HG03039 (cell line): ENCODE results near the gene RCAN2.
"Not testable (repeated sequence)": the region's sequence is repeated elsewhere in the genome, so short reads cannot be mapped to it uniquely, and the experiment has no call there.

ENCODE experiments used
- ATAC-seq: cut with Tn5 transposase; IDR thresholded peaks from one replicate; pipeline ENCODE4 v1.9.1; 2021; ENCODE audit warnings: mild to moderate bottlenecking, moderate library complexity; ENCODE audit not compliant: unreplicated experiment

The RCAN2 gene

DNA sequence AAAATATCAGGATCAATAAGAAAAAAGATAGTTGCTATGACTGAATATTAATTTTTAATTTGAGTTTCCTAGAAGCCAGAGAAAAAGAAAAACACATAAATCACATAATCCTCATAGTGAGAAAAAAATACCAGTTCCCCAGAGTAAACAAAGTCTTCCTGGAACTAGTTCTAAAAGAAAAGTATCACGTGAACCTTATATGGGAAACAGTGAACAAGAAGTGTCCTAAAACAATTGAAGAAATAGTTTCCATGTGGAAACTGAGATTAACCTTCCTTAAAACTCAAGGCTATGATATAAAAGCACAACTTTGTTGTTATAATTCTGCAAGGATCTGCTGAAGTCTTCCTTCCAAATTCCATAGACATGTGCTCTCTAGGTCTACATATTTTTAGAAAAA, 50.6 kb downstream of the RCAN2 start:
- ATAC-seq, result no peak

DNA sequence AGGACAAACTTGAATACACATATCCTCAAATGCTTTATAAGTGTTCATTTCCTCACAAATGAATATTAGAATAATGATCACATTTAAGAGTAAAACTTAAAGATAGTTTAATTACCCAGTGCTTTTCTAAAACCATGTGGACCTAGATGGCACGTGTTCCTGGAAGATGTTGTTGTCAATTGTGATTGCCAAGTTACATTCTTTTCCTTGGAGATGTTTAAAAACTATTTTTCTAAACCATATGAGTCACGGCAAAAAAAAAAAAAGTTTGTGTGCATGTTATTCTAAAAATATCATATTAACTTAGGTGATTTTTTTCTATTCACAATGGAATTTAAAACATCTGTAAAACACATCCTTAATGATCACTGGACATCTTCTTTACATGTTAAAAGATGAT, 51.1 kb downstream of the RCAN2 start:
- ATAC-seq, result no peak

DNA sequence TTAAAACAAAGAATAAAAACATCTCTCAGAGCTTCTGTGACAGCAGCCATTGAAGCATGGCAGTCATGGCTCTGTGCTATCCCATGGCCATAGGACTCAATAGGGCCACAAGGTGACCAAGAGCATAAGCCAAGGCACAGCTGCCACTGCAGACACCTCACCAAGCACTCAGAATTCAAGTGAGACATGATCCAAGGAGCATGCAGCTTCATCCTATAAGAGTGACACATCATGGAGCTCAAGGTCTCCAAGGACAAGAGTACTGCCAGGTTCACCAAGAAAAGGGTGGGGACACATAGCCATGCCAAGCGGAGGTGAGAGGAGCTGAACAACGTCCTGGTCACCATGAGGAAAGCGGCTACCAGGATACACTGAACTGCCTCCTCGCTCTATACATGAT, 53.0 kb downstream of the RCAN2 start:
- no peak for ATAC-seq

DNA sequence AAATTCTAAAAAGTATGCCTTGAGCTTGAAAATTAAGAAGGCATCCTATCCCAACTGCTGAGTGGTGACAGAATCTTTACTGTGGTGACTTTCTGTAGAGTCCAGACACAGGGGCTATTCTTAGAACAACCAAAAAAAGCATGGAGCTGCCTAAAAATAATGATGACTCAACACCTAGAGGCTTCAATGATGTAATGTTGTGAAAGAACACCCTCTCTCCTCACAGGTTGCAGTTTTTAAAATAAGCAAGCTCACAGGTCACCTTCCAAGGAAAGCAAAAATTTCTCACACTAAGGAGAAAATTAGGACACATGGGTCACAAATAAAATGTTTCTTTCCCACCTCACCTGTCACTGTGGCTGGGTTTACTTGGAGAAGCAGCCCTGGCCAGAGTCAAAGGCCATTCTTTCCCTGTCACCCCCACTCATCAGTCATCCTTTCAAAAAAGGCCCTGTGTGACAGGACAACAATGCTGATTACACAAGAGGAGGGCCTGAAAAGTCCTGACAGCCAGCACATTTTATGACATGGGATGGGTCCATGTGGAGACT, 53.5 kb downstream of the RCAN2 start:
- ATAC-seq, result no peak

DNA sequence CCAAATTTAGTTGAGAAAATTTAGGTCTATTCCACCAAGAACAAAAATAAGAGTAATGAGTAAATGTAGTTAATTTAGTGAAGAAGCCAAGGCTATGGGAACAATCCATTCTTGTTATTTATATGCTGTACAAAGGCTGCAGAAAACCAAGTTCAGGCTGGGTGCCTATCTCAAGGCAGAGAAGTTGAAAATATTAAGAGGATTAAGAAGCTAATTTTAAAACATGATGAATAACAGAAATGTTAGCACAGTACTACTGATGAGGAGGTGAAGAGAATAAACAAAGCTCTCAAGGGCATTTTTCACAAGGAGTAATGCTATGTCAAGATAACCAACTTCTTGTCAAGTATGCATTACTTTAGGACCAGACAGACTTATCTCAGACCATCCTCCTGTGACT, 68.6 kb downstream of the RCAN2 start:
- no peak for ATAC-seq

DNA sequence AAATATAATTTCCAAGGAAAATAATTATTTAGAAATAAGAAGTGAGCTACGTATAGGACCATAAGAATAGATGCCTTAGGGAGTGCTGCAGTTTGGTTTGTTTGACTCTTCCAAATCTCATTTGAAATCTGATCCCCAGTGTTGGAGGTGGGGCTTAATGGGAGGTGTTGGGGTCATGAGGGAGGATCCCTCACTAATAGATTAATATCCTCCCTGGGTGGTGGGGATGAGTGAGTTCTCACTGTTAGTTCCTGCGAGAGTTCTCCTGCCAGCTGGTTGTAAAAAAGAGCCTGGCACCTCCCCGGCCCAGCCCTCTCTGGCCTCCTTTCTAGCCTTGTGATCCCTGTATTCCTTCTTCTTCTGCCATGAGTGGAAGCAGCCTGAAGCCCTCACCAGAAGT, 69.3 kb downstream of the RCAN2 start:
- ATAC-seq, result no peak

DNA sequence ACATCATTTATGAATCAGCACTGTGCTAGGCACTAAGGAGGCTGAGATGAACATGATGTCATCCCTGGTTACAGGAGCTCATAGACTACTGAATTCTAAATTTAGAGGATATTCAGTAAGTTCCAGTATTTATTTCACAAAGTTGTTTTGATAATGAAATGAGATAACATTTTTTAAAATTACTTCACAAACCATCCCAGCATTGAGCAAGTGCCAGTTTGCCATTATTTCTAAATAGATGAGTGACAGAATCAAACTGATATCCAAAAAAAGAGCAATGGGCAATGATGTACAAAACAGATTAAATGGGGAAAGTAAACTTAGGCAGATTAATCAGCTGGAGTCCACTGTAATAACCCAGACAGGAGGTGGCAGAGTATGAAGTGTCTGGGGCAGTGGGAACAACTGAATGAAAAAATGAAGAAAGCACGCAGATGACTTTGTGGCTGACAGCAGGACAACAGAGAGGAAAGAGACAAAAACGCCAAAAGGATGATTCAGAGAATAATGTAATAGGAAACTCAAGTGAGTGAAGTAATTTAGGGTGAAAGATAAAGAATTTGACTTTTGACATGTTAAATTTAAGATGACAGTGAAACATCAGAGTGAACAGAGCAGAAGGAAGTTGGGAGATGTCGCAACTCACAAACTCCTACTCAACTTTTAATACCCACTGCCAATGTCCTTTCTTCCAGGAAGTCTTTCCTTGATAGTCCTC, 70.2 kb downstream of the RCAN2 start:
- ATAC-seq, result no peak

DNA sequence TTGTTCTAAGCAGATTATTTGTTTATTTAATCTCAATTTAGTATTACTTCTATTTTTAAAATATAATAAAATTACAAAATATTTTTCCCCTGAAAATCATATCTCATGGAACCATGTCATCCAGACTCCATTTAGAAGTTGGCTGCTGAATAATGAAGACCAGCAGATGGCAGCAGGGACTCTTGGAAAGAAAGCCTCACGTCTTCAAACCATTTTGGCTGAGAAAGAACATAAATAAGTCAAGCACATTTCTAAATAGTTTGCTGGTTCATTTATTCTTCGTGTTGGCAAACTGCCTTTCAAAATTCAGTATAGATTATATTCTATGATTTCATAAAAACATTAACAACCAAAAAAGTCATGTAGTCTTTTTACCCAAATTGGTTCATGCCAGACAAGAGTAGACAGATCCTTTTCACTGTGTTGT, 71.7 kb downstream of the RCAN2 start:
- ATAC-seq, result no peak

DNA sequence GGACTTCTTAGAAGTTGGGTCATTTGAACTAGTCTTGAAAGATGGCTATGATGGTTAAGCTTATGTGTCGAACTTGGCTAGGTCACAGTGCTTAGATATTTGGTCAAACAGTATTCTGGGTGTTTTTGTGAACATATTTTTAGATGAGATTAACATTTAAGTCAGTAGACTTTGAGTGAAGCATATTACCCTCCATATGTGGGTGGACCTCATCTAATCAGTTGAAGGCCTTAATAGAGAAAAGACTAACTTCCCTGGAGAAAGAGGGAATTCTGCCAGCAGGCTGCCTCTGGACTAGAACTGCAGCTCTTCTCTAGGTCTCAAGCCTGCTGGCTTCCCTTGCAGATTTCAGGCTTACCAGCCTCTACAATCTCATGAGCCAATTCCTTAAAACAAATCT, 76.9 kb downstream of the RCAN2 start:
- ATAC-seq, result no peak

DNA sequence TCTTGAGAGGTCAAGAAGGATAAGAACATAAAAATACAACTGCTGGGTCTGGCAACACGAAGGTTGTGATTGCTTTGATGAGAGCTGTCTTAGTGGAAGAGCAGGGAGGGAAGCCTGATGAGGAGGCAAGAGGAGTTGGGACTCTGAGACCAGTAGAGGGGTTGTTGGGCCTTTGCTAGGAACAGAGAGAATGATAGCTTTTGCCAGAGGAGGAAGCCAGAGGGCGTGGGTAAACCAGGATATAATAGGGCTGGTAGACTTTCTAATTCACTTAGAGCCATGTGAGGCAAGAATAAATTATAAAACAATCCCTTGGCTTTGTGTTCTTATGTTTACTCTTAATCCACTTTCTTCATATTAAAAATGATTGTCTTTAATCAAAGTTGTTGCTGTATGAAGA, 78.6 kb downstream of the RCAN2 start:
- ATAC-seq, result no peak

DNA sequence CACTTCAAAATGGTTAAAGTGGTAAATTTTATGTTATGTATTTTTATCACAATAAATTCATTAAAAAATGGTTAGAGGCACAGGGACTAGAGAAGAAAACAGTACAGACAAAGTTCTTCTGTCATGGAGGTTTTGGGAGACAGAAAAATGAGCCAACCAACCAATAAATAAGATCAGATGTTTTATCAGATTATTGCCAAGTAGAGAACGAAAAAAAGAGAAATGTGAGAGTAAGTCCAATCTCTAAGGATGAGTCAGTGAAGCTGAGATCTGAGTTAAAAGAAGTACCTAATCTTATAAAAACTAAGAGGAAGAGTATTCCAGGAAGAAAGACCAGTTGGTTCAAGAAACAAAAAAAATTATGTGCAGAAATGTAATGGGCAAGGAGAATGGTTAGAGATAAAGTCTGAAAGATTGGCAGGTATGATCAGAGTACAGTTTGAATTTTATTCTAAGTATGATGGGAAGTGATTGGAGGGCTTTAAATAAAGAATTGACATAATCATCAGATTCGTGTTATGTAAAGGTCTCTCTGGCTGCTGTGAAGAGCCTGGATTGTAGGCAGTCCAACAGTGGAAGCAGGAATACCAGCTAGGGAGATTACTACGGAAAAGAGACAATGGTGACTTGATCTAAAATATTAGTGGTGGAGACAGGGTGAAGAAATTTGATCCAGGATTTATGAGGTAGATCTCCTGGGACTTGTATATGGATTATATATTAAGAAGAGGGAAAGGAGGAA, 79.6 kb downstream of the RCAN2 start:
- ATAC-seq, result no peak

DNA sequence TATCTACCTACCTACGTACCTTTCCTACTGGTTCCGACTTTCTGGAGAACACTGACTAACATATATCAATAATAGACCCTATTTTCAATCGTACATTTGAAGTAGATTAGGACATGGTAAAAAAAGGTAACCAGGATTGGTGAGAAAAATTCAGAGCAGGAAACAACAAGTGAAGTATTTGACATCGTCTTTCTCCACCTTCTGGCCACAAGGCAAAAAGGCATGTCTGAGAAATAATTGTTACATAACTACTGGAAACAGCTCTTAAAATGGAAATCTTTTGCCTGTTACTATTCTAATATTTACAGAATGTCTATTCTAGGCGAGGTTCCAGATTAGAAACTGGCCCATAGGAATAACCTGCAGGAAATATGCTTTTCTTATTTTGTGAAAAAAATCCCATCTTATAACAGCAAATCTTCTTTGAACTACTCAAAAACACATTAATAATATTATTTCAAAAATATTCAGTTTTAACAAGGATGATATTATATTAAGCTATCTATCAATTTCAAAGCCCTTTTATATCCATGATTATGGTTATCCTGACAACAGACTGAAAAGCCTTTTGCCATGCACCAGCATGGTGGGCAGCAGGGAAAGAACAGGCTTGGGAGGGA, 80.8 kb downstream of the RCAN2 start:
- ATAC-seq, result no peak

DNA sequence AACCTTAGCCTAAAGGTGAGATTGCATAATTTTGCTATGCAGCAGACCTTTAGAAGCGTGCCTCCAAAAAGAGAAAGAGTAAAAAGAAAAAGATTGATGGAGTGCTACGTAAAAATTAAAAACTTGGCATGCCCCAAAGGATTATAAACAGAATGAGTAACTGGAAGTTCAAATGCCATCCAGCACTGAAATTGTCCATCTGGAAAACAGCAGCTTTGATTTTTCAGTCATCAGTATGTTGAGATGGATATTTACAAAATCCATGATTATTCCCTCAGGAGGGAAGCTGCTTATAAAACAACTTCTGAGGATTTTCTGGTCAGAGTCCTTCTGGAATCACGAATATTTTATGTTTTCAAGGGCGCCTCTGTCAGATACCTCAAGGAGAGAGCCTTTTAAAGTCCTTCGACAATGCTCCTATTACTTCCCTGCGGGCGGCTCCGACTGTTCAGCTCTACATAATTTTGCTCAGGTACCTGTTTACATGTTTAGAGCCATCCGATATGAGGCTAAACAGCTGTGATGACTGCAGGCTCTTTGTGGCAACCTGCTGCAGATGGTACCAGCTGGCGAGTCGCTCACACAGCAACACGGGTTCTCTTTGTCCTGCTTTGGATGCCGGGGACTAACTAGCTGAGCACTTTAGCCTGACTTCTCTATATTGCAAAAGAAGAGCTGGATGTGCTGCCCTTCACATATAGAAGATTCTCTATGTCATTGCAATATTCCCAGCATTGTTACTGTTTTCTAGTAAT, 83.3 kb downstream of the RCAN2 start:
- ATAC-seq, result no peak

DNA sequence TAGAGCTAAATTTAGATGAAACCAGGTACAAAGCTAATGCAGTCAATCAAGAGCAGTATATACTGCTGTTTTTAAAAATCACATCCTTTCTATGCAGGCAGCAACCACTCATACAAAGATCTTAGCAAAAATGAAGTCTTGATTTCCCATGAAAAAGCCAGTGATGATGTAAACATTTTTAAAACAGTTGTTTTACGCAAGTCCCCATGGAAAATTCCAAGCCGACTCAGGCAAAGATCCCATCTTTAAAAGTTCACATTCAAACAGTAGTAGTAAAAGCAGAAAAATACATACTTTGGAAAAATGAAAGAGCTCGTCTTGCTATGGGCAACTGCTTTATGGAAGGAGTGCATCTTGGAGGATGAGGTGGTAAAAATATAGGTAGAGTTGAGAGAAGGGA, 84.0 kb downstream of the RCAN2 start:
- no peak for ATAC-seq

DNA sequence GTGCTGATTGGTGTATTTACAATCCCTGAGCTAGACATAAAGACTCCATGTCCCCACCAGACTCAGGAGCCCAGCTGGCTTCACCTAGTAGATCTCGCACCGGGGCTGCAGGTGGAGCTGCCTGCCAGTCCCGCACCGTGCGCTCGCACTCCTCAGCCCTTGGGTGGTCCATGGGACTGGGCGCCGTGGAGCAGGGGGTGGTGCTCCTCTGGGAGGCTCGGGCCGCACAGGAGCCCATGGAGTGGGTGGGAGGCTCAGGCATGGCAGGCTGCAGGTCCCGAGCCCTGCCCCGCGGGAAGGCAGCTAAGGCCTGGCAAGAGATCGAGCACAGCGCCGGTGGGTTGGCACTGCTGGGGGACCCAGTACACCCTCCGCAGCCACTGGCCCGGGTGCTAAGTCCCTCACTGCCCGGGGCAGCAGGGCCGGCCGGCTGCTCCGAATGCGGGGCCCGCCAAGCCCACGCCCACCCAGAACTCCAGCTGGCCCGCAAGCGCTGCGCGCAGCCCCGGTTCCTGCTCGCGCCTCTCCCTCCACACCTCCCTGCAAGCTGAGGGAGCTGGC, 85.5 kb downstream of the RCAN2 start:
- not testable (repeated sequence) for ATAC-seq

DNA sequence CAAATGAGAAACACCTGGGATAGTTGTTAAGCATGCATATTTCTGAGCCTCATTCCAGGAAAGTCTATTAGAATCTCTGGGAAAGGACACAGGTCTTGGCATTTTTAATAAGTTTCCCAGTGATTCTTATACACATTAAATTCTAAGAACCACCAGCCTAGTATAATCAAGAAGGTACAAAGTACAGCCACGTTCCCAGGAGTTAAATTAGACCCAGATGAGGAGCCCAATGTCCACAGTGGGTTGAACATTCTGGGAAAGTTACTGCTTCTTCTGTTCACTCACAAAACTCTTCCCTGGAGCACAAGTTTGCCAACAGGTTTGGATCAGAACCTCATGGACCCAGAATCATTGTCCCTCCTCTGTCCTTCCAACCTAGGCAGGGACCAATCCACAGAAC, 90.4 kb downstream of the RCAN2 start:
- no peak for ATAC-seq

DNA sequence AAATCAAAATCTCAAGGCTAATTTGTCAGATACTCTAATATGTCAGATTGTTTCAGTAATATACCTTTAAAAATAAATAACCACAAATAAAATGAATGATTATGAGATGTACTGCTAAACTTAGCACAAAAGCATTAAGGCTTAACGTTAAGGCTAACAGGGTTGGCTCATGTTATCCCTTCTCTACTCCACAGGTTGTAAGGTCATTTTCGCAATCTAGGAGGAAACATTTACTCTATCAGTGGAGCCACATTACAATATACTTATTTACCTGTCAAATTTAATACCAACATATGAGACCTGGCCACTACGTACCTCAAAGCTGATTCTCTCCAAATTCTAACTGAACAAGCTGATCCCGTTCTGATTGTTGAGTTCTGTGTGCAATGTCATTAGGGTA, 95.7 kb downstream of the RCAN2 start:
- ATAC-seq, result no peak

DNA sequence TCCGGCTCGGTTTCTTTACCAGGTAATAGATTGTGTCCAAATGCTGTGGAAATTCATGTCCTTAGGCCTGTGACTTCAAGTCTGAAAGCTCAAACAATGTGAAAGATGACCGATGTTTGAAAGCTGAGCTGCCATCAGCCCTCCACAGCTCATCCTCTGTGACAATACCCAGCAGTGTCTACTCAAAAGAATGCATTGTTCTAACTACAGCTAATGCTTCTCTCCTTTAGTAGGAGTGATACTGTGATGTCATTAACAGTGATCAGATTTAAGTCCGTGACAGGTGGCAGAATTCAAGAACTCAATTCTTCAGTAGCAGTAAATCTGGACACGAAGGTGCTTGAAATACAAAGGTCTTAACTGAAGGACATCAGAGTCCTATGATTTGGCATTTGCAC, 97.3 kb downstream of the RCAN2 start:
- no peak for ATAC-seq

DNA sequence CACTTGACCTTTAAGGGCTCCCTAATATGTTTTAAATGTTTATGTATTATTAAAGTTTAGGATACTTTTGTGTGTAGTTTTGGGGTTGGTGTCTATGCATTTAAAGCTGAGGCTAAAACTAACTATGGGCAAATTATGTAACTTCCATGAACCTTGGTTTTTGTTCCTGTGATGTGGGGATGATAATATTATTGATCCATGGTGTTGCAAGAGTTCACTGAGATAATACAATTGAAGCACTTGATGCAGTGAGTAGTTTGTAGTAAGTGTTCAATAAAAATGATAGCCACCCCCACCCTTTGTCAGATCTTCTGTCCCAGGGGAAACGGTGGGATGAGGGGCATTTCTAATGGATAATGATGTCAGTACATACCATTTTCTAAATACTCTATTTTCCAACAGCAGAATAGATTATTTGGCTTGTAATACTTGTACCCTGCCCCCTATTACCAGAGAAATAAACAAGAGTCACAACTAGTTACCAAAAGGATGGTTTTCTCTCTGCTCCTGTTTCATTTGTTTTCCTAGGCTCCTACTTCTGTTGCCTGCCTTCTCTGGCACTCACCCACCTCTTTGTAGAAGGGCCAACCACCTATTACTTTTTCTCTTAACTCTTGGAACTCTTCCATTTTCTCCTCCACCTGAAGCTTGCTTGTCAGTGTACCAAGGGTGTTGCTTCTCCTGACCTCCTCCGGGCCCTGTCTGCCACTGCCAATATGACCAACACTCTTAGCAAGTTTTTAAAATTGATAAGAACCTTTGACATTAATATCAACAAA, 97.9 kb downstream of the RCAN2 start:
- ATAC-seq, result no peak

DNA sequence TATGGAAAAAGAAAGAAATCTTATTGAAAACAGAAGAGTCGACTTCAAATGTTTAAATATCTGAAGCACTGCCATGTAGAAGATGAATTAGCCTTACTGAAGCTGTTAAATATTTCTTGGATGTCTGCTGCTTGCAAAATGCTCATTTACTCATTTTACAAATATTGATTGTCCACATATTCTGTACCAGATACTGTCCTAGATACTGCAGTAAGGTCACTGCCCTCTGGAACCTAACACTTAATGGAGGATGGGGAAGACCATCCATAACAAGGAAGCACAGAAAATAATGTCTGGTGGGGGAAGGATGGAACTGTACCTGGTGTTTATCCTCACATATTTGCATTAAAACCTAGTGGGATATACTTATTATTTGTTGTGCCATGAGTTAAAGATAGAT, 99.0 kb downstream of the RCAN2 start:
- no peak for ATAC-seq
